SK-N-SH (cell line): ENCODE measurements around the gene LIMS2. TPM values are rescaled to one million over a fixed set of nuclear protein-coding genes. Genes with fewer than 3 reads are reported as not detected.

Experiments
- CTCF ChIA-PET: fragments of 300-600, 350-600 bp; formaldehyde crosslinking; extraction: SDS; loops from one replicate; lab custom pipeline; 2021; lab: Yijun Ruan, JAX
- POLR2A ChIA-PET: fragments of 350-600 bp; sonication (Branson Sonifier 250); formaldehyde crosslinking; extraction: SDS; loops from one replicate; lab custom pipeline; 2020; ENCODE audit warnings: antibody characterized with exemption, inconsistent platforms; lab: Yijun Ruan, JAX
- DNase-seq: peaks from one replicate; pipeline ENCODE4 v3.0.0; 2012
- H2AFZ ChIP-seq: fragments of 200-600 bp; sonication (generic); 2 replicates; pipeline ENCODE4 v1.8.1; 2016; ENCODE audit warnings: antibody characterized with exemption, mild to moderate bottlenecking, low read depth
- H3F3A ChIP-seq: fragments of 200-600 bp; sonication (generic); replicated peaks from 2 replicates; pipeline ENCODE3; 2016; ENCODE audit warnings: antibody characterized with exemption, mild to moderate bottlenecking; ENCODE audit not compliant: insufficient read depth
- H3K27ac ChIP-seq, 2 experiments: fragments of 200-500 bp in 1 of 2; fragments of 200-600 bp in 1 of 2; sonication (Bioruptor generic) in 1 of 2; sonication (generic), shearing (Covaris generic) in 1 of 2; 2 replicates each; pipeline versions ENCODE4 v1.5.1 to v1.6.1; 2014 to 2016; ENCODE audit warnings: low read depth in 2 of 2, inconsistent platforms in 1 of 2, low read length in 1 of 2, mild to moderate bottlenecking in 1 of 2, mixed read lengths in 1 of 2
- H3K27me3 ChIP-seq: fragments of 200-600 bp; sonication (generic), shearing (Covaris generic); 2 replicates; pipeline ENCODE4 v1.6.1; 2016; ENCODE audit warnings: mixed run types; ENCODE audit not compliant: insufficient read depth
- H3K36me3 ChIP-seq, 2 experiments: fragments of 200-500 bp in 1 of 2; fragments of 200-600 bp in 1 of 2; sonication (Bioruptor generic) in 1 of 2; sonication (generic) in 1 of 2; replicated peaks in 1 of 2; 2 replicates each; pipeline versions ENCODE3 to v1.5.1; 2014 to 2016; ENCODE audit warnings: low read length in 1 of 2, mild to moderate bottlenecking in 1 of 2; ENCODE audit not compliant: insufficient read depth in 2 of 2, control insufficient read depth in 1 of 2
- H3K4me1 ChIP-seq, 2 experiments: fragments of 200-500 bp in 1 of 2; fragments of 200-600 bp in 1 of 2; sonication (Bioruptor generic) in 1 of 2; sonication (generic), shearing (Covaris generic) in 1 of 2; 2 replicates each; pipeline versions ENCODE4 v1.5.1 to v1.6.1; 2014 to 2016; ENCODE audit warnings: low read depth in 1 of 2, low read length in 1 of 2, mixed run types in 1 of 2; ENCODE audit not compliant: insufficient read depth in 2 of 2, control insufficient read depth in 1 of 2
- H3K4me2 ChIP-seq: fragments of 200-600 bp; sonication (generic), shearing (Covaris generic); 2 replicates; pipeline ENCODE4 v1.6.1; 2017; ENCODE audit warnings: mixed run types
- H3K4me3 ChIP-seq, 2 experiments: fragments of 200-500 bp in 1 of 2; fragments of 200-600 bp in 1 of 2; sonication (Bioruptor generic) in 1 of 2; sonication (generic), shearing (Covaris generic) in 1 of 2; 2 replicates each; pipeline versions ENCODE4 v1.5.1 to v1.8.1; 2014 to 2016; ENCODE audit warnings: low read depth in 2 of 2, inconsistent platforms in 1 of 2, low read length in 1 of 2, mild to moderate bottlenecking in 1 of 2, mixed read lengths in 1 of 2, moderate library complexity in 1 of 2
- H3K79me2 ChIP-seq: fragments of 200-600 bp; sonication (generic); 2 replicates; pipeline ENCODE4 v1.8.1; 2017; ENCODE audit warnings: mild to moderate bottlenecking; ENCODE audit not compliant: insufficient read depth
- H3K9ac ChIP-seq: fragments of 200-600 bp; sonication (generic); 2 replicates; pipeline ENCODE4 v1.6.1; 2017; ENCODE audit warnings: mixed run types
- H3K9me2 ChIP-seq: fragments of 200-600 bp; sonication (generic); 2 replicates; pipeline ENCODE4 v1.6.1; 2017; ENCODE audit warnings: mixed run types
- H3K9me3 ChIP-seq: fragments of 200-600 bp; sonication (generic); 2 replicates; pipeline ENCODE4 v1.6.1; 2017; ENCODE audit warnings: mixed run types, mild to moderate bottlenecking, moderate library complexity
- H4K20me1 ChIP-seq: fragments of 200-600 bp; sonication (generic); 2 replicates; pipeline ENCODE4 v1.6.1; 2017; ENCODE audit warnings: mild to moderate bottlenecking, mixed run types; ENCODE audit not compliant: insufficient read depth
- CHD2 ChIP-seq: fragments of 150-350 bp; IDR thresholded peaks from 2 replicates; pipeline ENCODE4 v1.6.1; 2018; ENCODE audit warnings: low read length; ENCODE audit not compliant: partially characterized antibody
- ELF1 ChIP-seq: IDR thresholded peaks from 2 replicates; pipeline ENCODE4 v1.4.0; 2012
- FOXJ3 ChIP-seq: sonication (generic); formaldehyde crosslinking; IDR thresholded peaks from 2 replicates; pipeline ENCODE4 v1.5.1; 2020; ENCODE audit warnings: mild to moderate bottlenecking, missing genetic modification reagents
- FOXM1 ChIP-seq: IDR thresholded peaks from 2 replicates; pipeline ENCODE4 v1.4.0; 2012; ENCODE audit warnings: low read depth, mild to moderate bottlenecking
- GABPA ChIP-seq: IDR thresholded peaks from 2 replicates; pipeline ENCODE4 v1.4.0; 2012; ENCODE audit warnings: low read depth, mild to moderate bottlenecking
- GATA2 ChIP-seq: sonication (generic); formaldehyde crosslinking; IDR thresholded peaks from 2 replicates; pipeline ENCODE4 v1.5.0; 2020; ENCODE audit warnings: mild to moderate bottlenecking, missing genetic modification reagents
- MAX ChIP-seq: IDR thresholded peaks from 2 replicates; pipeline ENCODE4 v1.4.0; 2012; ENCODE audit warnings: low read depth
- MXI1 ChIP-seq: IDR thresholded peaks from 2 replicates; pipeline ENCODE4 v1.6.1; 2012; ENCODE audit warnings: mild to moderate bottlenecking, low read depth, low read length, improper control_type of control experiment
- PBX3 ChIP-seq: IDR thresholded peaks from 2 replicates; pipeline ENCODE4; 2012
- RAD21 ChIP-seq: IDR thresholded peaks from 2 replicates; pipeline ENCODE4 v1.6.1; 2012; ENCODE audit warnings: mild to moderate bottlenecking, low read length
- RCOR1 ChIP-seq: fragments of 150-350 bp; IDR thresholded peaks from 2 replicates; pipeline ENCODE4 v1.6.1; 2017; ENCODE audit warnings: antibody characterized with exemption, low read length
- SIN3A ChIP-seq: IDR thresholded peaks from 2 replicates; pipeline ENCODE4 v1.6.1; 2012; ENCODE audit warnings: low read depth, mild to moderate bottlenecking, low read length, moderate library complexity, borderline replicate concordance
- SMC3 ChIP-seq: IDR thresholded peaks from 2 replicates; pipeline ENCODE4 v1.6.1; 2012; ENCODE audit warnings: low read depth, low read length, improper control_type of control experiment
- TAF1 ChIP-seq: IDR thresholded peaks from 2 replicates; pipeline ENCODE4 v1.6.1; 2012; ENCODE audit warnings: low read depth, mild to moderate bottlenecking, low read length, moderate library complexity, borderline replicate concordance
- TCF12 ChIP-seq: IDR thresholded peaks from 2 replicates; pipeline ENCODE4 v1.4.0; 2012
- TEAD4 ChIP-seq: IDR thresholded peaks from 2 replicates; pipeline ENCODE4 v1.4.0; 2012; ENCODE audit warnings: mild to moderate bottlenecking, borderline replicate concordance; ENCODE audit not compliant: insufficient read depth
- USF2 ChIP-seq: fragments of 150-350 bp; IDR thresholded peaks from 2 replicates; pipeline ENCODE4 v1.6.1; 2017; ENCODE audit warnings: antibody characterized with exemption, low read length, low read depth, borderline replicate concordance
- ZBTB33 ChIP-seq: IDR thresholded peaks from 2 replicates; pipeline ENCODE4 v1.4.0; 2012; ENCODE audit warnings: low read depth, borderline replicate concordance
- WGBS: methylation state at CpG from one replicate; pipeline ENCODE4 v1.1.6; 2017; ENCODE audit warnings: low lambda C conversion rate; 5-methylcytosine and 5-hydroxymethylcytosine counted together
- polyA plus RNA-seq, 3 experiments: library from polyadenylated mRNA; depleted of rRNA; stranded (reverse); fragments of >200 nt; gene quantifications; 2 replicates each; pipeline ENCODE4 v1.2.3, GENCODE V29; 2012
- TF ChIP-seq, protein P1 (sequence below): IDR thresholded peaks from 2 replicates; pipeline ENCODE4 v1.4.0; 2012; ENCODE audit warnings: low read depth, borderline replicate concordance
- TF ChIP-seq, protein P2 (sequence below): fragments of 200-600 bp; sonication (generic); IDR thresholded peaks from 2 replicates; pipeline ENCODE4 v1.6.1; 2017; ENCODE audit warnings: antibody characterized with exemption, mild to moderate bottlenecking, moderate library complexity

LIMS2 gene
- polyA plus RNA-seq, 1 of the 3 experiments (the other 2 are of a cell fraction) = 2.7 TPM

GRCh38 chr2:127630096-127630863 is 45.0 kb downstream of the LIMS2 start:
- no peaks in the 10 kb centered on the region for H3F3A ChIP-seq
- no peak overlapping the region for H3K9ac ChIP-seq
- H3K4me1 ChIP-seq = peaks cover 0 to 32% of the 10 kb centered on the region in 2 experiments; a peak in 1 of 4 replicates
- 72% methylated on average over 5 of the region's 10 CpGs for WGBS
- no peaks in the 10 kb centered on the region for H3K79me2 ChIP-seq
- H3K9me3 ChIP-seq = no peaks in the 10 kb centered on the region
- ChIA-PET CTCF (interaction anchor here (0.8 to 2.0 kb wide), 2 partner anchors 12 to 20 kb away, joined by 3 to 8 read pairs; no protein-coding TSS in a partner anchor), POLR2A (no interaction called here)
- H3K27me3 ChIP-seq = no peaks in the 10 kb centered on the region
- H3K4me3 ChIP-seq = no peak overlapping the region
- H4K20me1 ChIP-seq = no peaks in the 10 kb centered on the region
- no peaks in the 10 kb centered on the region for H3K36me3 ChIP-seq
- H3K4me2 ChIP-seq = no peak overlapping the region
- no peak overlapping the region for H3K27ac ChIP-seq
- TF ChIP-seq FOXJ3 (CRISPR knock-in tag) (no peak), SMC3 (no peak), FOXM1 (no peak), GABPA (no peak), ELF1 (no peak), MAX (no peak), CHD2 (no peak), MXI1 (no peak), RCOR1 (no peak), PBX3 (no peak), SIN3A (no peak), ZBTB33 (no peak), TEAD4 (no peak), RAD21 (no peak), TCF12 (no peak)
- no peak for DNase-seq
- no peak overlapping the region for H2AFZ ChIP-seq
- H3K9me2 ChIP-seq = no peaks in the 10 kb centered on the region

DNA sequence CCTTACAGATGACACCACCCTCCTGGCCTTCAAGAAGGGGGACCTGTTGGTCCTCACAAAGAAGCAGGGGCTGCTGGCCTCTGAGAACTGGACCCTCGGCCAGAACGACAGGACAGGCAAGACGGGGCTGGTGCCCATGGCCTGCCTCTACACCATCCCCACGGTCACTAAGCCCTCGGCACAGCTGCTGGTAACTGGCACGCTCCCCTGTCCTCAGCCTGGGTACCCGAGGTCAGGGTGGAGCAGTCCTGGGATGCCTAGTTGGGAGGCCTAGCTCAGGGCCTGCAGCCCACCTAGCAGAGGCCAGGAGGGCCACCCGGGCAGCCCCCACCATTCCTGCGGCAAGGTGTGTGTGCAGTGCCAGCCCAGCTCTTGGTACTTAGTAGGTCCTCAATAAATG is 45.7 kb downstream of the LIMS2 start:
- H3K79me2 ChIP-seq = no peaks in the 10 kb centered on the region
- POLR2A ChIA-PET = no interaction called here
- no peak overlapping the region for H3K4me3 ChIP-seq
- no peak for DNase-seq
- no peaks in the 10 kb centered on the region for H4K20me1 ChIP-seq
- H3K9ac ChIP-seq = no peak overlapping the region
- H2AFZ ChIP-seq = no peak overlapping the region
- no peaks in the 10 kb centered on the region for H3K36me3 ChIP-seq
- WGBS = 86% methylated on average over 2 of the region's 9 CpGs
- no peaks in the 10 kb centered on the region for H3K27me3 ChIP-seq
- peaks cover 0 to 26% of the 10 kb centered on the region in 2 experiments; a peak in 1 of 4 replicates for H3K4me1 ChIP-seq
- H3K27ac ChIP-seq = no peak overlapping the region
- CTCF ChIA-PET = no interaction called here
- no peaks in the 10 kb centered on the region for H3F3A ChIP-seq
- H3K9me2 ChIP-seq = no peaks in the 10 kb centered on the region
- H3K9me3 ChIP-seq = no peaks in the 10 kb centered on the region
- no peak overlapping the region for H3K4me2 ChIP-seq
- TF ChIP-seq TAF1 (no peak), CHD2 (no peak), USF2 (no peak), GATA2 (CRISPR knock-in tag) (no peak)
- TF ChIP-seq, protein P1, sequence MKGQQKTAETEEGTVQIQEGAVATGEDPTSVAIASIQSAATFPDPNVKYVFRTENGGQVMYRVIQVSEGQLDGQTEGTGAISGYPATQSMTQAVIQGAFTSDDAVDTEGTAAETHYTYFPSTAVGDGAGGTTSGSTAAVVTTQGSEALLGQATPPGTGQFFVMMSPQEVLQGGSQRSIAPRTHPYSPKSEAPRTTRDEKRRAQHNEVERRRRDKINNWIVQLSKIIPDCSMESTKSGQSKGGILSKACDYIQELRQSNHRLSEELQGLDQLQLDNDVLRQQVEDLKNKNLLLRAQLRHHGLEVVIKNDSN = no peak
- TF ChIP-seq, protein P2, sequence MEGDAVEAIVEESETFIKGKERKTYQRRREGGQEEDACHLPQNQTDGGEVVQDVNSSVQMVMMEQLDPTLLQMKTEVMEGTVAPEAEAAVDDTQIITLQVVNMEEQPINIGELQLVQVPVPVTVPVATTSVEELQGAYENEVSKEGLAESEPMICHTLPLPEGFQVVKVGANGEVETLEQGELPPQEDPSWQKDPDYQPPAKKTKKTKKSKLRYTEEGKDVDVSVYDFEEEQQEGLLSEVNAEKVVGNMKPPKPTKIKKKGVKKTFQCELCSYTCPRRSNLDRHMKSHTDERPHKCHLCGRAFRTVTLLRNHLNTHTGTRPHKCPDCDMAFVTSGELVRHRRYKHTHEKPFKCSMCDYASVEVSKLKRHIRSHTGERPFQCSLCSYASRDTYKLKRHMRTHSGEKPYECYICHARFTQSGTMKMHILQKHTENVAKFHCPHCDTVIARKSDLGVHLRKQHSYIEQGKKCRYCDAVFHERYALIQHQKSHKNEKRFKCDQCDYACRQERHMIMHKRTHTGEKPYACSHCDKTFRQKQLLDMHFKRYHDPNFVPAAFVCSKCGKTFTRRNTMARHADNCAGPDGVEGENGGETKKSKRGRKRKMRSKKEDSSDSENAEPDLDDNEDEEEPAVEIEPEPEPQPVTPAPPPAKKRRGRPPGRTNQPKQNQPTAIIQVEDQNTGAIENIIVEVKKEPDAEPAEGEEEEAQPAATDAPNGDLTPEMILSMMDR = no peak
